ENCODE measurements around the gene BTN3A1.

Gene BTN3A1

GRCh38 chr6:26380256-26380655 lies 21.8 kb upstream of the BTN3A1 start:
- no peak for DNase-seq

- no peak for DNase-seq
These were observed 20.0 kb upstream of the BTN3A1 start for GRCh38 chr6:26382121-26382520.

GRCh38 chr6:26383624-26384417 lies 18.3 kb upstream of the BTN3A1 start:
- peak; percentile 54 for DNase-seq

- DNase-seq, result no peak
These were observed 16.3 kb upstream of the BTN3A1 start for GRCh38 chr6:26385734-26386125.

- DNase-seq, result no peak
These were observed 14.5 kb upstream of the BTN3A1 start for GRCh38 chr6:26387565-26387964.

- DNase-seq, result no peak
These were observed 14.1 kb upstream of the BTN3A1 start for GRCh38 chr6:26388014-26388413.

GRCh38 chr6:26388441-26388840 lies 13.6 kb upstream of the BTN3A1 start:
- no peak for DNase-seq

GRCh38 chr6:26389349-26389894 lies 12.7 kb upstream of the BTN3A1 start:
- no peak for DNase-seq

GRCh38 chr6:26390531-26390930 lies 11.5 kb upstream of the BTN3A1 start:
- DNase-seq, result no peak

GRCh38 chr6:26392932-26393636 lies 9.0 kb upstream of the BTN3A1 start:
- DNase-seq, result no peak

GRCh38 chr6:26394289-26394688 lies 7.8 kb upstream of the BTN3A1 start:
- DNase-seq, result peak; percentile 44

- DNase-seq, result no peak
These were observed 3.5 kb upstream of the BTN3A1 start for GRCh38 chr6:26398555-26398954.

- no peak for DNase-seq
These were observed 1.4 kb upstream of the BTN3A1 start for GRCh38 chr6:26400626-26401025.

- DNase-seq, result no peak
These were observed 587 bp upstream of the BTN3A1 start for GRCh38 chr6:26401389-26401986.

GRCh38 chr6:26403893-26404292 lies 1.8 kb downstream of the BTN3A1 start:
- no peak for DNase-seq

- no peak for DNase-seq
These were observed 2.5 kb downstream of the BTN3A1 start for GRCh38 chr6:26404546-26404945.

GRCh38 chr6:26408828-26409730 lies 7.0 kb downstream of the BTN3A1 start:
- no peak for DNase-seq

- DNase-seq, result no peak
These were observed 9.7 kb downstream of the BTN3A1 start for GRCh38 chr6:26411751-26412150.

GRCh38 chr6:26412228-26412627 lies 10.2 kb downstream of the BTN3A1 start:
- no peak for DNase-seq

GRCh38 chr6:26412954-26413353 lies 10.9 kb downstream of the BTN3A1 start:
- no peak for DNase-seq

GRCh38 chr6:26414281-26414680 lies 12.2 kb downstream of the BTN3A1 start:
- DNase-seq, result no peak

- no peak for DNase-seq
These were observed 13.1 kb downstream of the BTN3A1 start for GRCh38 chr6:26415036-26415614.
